CD4-positive, alpha-beta T cell treated with Interleukin-12 subunit alpha and Interleukin-12 subunit beta, for 1 hour (primary cell): Measurements from ENCODE around the gene SFT2D1.
"Not testable (repeated sequence)": the region's sequence is repeated elsewhere in the genome, so short reads cannot be mapped to it uniquely, and the experiment has no call there.

ENCODE experiments used
- DNase-seq: peaks from one replicate; pipeline ENCODE4 v3.0.0-alpha.2; 2020

SFT2D1 gene

GRCh38 chr6:166342349-166343149 lies at the start of gene SFT2D1:
TSS of gene SFT2D1 (minus strand) at chr6:166342545. CDS start at chr6:166342481, 64 bp downstream.
- peak; percentile 82 for DNase-seq

GRCh38 chr6:166389119-166389518 lies 46.8 kb upstream of the SFT2D1 start:
- DNase-seq = no peak

DNA sequence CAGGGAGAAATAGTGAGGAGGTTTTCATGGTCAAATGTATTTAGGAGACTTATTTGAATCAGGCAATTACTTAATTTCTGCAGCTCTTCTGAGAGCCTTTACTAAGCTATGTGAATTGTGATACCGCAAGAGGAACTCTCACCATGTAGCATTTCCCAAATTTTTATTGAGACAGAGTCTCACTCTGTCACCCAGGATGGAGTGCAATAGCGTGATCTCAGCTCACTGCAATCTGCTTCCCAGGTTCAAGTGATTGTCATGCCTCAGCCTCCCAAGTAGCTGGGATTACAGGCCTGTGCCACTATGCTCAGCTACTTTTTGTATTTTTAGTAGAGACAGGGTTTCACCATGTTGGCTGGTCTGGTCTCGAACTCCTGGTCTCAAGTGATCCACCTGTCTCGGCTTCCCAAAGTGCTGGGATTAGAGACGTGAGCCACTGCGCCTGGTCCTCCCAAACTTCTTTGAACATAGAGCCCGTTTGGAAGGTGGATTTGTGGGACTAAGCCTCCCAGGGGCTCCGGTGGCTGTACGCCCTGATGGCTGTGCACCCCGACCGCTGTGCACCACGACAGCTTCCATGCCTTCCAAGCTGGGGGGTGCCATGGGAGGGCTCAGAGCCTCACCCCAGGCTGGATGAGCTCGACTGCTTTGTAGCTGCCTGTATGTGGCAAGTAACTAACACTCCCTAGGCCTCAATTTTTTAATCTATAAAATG lies 46.1 kb upstream of the SFT2D1 start:
- DNase-seq = no peak

DNA sequence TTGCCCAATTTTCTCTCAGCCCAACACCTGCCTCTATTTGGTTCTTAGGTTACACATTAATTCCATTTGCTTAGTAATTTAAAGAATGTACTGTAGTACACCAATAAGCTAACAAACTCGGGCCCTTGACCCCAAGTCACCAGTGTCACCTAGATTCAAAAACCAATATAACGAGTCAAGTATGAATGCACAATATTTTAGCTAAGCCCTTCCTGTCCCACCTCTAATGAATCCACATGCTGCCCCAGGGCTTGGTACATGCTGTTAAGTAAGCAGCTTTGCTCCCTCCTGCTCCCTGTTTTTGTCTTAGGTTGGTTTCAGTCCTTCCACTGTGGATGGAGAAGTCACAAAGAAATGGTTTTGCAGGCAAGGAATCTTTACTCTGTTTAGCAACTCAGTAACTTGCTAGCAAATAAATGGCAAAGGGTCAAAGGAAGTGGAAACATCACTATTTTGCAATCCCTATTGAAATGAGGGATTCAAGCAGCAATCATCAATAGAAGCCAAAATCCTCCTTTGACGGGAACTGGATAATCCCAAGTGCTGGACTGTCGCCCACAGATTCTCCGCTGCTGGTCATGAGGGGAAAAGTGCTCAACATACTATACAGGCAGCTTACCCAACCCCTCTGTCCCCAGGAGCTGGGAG lies 45.4 kb upstream of the SFT2D1 start:
- no peak for DNase-seq

DNA sequence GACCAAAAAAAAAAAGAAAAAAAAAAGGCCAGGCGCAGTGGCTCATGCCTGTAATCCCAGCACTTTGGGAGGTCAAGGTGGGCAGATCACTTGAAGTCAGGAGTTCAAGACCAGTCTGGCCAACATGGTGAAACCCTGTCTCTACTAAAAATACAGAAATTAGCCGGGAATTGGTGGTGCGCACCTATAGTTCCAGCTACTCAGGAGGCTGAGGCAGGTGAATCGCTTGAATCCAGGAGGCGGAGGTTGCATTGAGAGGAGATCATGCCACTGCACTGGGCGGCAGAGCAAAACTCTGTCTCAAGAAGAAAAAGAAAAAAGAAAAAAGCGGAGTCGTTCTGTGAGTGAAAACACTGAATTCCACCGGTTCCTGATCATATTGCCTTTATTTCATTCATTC lies 44.8 kb upstream of the SFT2D1 start:
- DNase-seq = not testable (repeated sequence)

DNA sequence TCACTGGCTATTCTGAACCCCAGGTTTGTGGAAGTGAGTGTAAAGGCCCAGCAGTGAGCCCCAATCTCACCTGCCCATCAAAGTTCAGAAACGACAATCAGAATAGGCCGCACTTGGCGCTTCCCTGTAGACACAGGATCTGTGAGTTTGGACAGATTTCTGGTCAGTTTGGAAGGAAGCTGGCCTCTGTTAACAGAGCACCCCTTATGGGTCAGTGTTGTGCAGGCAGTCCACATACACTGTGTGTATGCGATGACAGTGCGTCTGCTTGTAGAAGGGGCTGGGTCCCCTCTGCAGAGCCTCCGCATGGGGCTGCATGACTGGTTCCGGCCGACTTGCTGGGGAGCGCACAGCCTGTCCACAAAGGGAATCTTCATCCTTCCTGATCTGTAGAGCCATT lies 43.8 kb upstream of the SFT2D1 start:
- DNase-seq = no peak

GRCh38 chr6:166383802-166384363 lies 41.5 kb upstream of the SFT2D1 start:
- peak; percentile 38 for DNase-seq

GRCh38 chr6:166382933-166383801 lies 40.8 kb upstream of the SFT2D1 start, which contains the start of gene MPC1:
TSS of gene MPC1 (minus strand) at chr6:166382940. CDS start at chr6:166382876, 64 bp downstream.
- peak; percentile 95 for DNase-seq

GRCh38 chr6:166382500-166382932 lies 40.2 kb upstream of the SFT2D1 start:
- no peak for DNase-seq

GRCh38 chr6:166381733-166382499 lies 39.6 kb upstream of the SFT2D1 start:
- peak; percentile 73 for DNase-seq

- DNase-seq = no peak
Measured at GRCh38 chr6:166381381-166381732, 39.0 kb upstream of the SFT2D1 start.

DNA sequence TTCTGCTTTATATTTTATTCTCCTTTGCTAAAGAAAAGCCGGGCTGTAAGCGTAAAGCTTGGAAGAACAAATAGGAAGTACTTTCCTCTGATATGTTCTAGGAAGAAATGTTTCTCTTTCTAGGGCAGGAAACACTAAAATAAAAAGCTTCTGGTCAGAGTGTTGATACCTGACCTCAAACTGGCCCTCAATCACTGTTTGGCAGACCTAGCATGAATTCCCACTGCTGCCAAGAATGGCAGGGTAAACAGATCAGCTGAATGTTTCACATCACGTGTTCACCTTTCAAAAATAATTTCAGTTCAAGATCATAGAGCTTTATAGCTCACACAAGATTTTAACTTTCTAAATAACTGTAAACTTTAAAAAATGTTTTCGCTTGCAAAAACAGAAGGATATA lies 37.5 kb upstream of the SFT2D1 start:
- DNase-seq = no peak

- no peak for DNase-seq
Measured at GRCh38 chr6:166379103-166379586, 36.8 kb upstream of the SFT2D1 start.

- DNase-seq = no peak
Measured at GRCh38 chr6:166377721-166378120, 35.4 kb upstream of the SFT2D1 start.

- no peak for DNase-seq
Measured at GRCh38 chr6:166375013-166375412, 32.7 kb upstream of the SFT2D1 start.

DNA sequence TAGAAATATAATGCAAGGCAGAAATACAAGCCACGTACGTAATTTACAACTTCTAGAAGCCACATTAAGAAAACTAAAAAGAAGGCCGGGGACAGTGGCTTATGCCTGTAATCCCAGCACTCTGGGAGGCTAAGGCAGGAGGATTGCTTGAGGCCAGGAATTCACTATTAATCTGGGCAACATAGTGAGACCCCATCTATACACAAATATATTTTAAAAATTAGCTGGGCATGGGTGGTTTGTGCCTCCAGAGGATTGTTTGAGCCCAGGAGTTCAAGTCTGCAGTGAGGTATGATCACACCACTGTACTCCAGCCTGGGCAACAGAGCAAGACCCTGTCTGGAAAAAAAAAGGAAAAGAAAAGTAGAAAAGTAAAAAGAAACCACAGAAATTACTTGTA lies 28.1 kb upstream of the SFT2D1 start:
- no peak for DNase-seq

DNA sequence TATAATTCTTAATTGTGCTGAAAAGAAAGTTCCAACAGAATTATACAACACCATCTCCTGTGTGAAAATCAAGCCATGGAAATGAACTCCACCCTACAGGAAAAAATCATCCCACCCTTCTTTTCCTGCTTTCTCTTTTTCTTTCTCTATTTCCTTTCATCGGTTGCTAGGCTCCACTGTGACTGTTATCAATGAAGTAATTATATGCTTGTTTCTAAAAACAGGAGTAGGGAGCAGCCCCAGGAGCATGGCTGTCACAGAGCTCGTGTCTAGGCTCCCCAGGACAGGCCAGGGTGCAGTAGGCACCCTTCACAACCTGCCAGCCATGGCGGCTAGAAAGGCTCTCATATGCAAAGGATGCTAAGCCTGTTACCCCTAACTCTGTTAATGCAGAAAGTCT lies 27.4 kb upstream of the SFT2D1 start:
- no peak for DNase-seq

GRCh38 chr6:166366921-166367320 lies 24.6 kb upstream of the SFT2D1 start:
- no peak for DNase-seq

GRCh38 chr6:166365806-166366205 lies 23.5 kb upstream of the SFT2D1 start:
- no peak for DNase-seq

DNA sequence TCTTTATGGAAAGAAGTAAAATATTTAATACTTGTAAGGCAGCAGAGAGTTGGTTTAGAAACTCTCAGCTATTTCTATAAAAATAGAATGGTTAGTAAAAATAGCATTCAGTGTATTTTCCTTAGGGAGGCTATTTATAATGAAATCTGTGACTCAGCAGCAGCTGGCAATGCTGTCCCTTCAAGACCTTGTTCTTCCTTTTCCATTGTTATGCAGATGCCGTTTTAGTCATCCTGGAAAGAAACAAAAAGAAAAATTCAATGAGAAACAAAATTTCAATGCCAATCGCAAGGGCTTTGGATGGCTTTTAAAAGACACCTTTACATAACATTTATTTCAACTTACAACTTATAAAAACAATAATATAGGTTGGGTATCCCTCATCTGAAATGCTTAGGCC lies 22.9 kb upstream of the SFT2D1 start:
- DNase-seq = no peak

DNA sequence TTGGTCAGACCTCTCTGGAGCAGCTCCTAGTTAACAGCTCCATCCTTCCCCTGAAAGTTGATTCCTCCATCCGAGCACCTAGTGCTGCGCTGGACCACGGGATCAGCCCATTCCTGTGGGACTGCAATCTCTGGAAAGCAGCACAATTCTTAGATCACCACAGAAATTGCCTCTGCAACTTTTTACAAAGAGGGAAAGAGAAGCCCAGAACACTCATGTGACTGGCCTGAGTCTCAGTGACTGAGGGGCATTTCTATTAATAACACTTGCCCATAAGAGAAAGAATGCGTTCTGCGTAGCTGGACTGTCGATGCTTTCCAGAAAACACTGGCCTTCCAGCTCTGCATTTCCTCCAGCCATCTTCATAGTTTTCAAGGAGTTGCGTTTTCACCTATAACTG lies 22.1 kb upstream of the SFT2D1 start:
- DNase-seq = no peak
